Measurements from ENCODE around the gene LRP2. TPM values are rescaled to one million over a fixed set of nuclear protein-coding genes. Genes with fewer than 3 reads are reported as not detected.
A peak's percentile ranks its signal among the peaks of the same experiment; 100 is the strongest.

The LRP2 gene
- total RNA-seq, 2 donors from 2014 or later = 0.05 TPM; not detected in 1

DNA sequence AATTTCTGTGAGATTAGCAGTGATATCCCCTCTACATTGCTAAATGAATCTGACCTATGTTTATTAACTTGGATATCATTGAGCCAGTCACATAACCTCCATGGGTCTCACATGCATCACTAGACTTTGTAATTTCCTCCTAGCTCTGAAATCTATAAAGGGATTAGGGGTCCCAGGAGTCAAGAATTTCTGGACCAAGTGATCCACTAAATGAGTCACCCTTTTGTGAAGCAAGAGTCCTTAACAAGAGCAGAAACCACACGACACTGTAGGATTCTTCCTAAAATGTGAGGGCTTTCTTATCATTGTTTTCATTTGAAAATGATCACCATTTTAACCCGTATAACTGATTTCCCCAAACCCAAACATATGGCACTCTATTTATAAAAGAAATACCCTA is 202.6 kb downstream of the LRP2 start:
- DNase-seq = no peak
- intact Hi-C loops (cut with DNase I) = no loop called here
- no peaks in the 10 kb centered on the region for H3K9me3 ChIP-seq
- H3K27me3 ChIP-seq = no peaks in the 10 kb centered on the region
- H3K36me3 ChIP-seq = no peaks in the 10 kb centered on the region
- no peak overlapping the region for H3K9ac ChIP-seq (ENCODE audit: low read depth in 2 of 2, low read length in 2 of 2)
- H3K4me3 ChIP-seq = no peak overlapping the region
- H3K4me1 ChIP-seq = no peaks in the 10 kb centered on the region
- TF ChIP-seq, protein P1, sequence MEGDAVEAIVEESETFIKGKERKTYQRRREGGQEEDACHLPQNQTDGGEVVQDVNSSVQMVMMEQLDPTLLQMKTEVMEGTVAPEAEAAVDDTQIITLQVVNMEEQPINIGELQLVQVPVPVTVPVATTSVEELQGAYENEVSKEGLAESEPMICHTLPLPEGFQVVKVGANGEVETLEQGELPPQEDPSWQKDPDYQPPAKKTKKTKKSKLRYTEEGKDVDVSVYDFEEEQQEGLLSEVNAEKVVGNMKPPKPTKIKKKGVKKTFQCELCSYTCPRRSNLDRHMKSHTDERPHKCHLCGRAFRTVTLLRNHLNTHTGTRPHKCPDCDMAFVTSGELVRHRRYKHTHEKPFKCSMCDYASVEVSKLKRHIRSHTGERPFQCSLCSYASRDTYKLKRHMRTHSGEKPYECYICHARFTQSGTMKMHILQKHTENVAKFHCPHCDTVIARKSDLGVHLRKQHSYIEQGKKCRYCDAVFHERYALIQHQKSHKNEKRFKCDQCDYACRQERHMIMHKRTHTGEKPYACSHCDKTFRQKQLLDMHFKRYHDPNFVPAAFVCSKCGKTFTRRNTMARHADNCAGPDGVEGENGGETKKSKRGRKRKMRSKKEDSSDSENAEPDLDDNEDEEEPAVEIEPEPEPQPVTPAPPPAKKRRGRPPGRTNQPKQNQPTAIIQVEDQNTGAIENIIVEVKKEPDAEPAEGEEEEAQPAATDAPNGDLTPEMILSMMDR (IDR thresholded peaks at IDR 0.05) = no peak
- H3K27ac ChIP-seq = no peak overlapping the region

DNA sequence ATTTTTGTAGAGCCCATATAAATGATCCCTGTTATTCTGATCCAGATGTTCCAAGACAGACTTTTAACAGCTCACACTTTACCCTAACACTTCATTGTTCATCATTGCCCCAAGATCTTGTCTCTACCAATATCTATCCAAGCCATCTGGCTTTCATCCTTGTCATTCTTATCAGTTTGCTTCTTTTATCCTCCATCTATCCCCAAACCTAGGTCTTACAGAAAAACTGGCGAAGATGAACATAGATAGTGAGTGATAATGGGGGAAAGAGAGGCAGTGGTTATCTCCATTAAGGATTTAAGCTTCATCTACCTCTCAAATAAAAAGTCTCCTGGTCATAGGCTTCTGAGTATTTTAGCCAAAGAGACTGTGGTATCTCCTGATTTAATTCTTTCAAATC is 203.5 kb downstream of the LRP2 start:
- Histone ChIP-seq H3K9ac (ENCODE audit: low read depth in 2 of 2, low read length in 2 of 2) (no peak overlapping the region), H3K4me1 (no peaks in the 10 kb centered on the region), H3K27me3 (no peaks in the 10 kb centered on the region), H3K36me3 (no peaks in the 10 kb centered on the region), H3K9me3 (no peaks in the 10 kb centered on the region), H3K27ac (no peak overlapping the region), H3K4me3 (no peak overlapping the region)
- intact Hi-C loops (cut with DNase I) = no loop called here
- TF ChIP-seq, protein P1 (IDR thresholded peaks at IDR 0.05) = no peak
- DNase-seq = no peak

DNA sequence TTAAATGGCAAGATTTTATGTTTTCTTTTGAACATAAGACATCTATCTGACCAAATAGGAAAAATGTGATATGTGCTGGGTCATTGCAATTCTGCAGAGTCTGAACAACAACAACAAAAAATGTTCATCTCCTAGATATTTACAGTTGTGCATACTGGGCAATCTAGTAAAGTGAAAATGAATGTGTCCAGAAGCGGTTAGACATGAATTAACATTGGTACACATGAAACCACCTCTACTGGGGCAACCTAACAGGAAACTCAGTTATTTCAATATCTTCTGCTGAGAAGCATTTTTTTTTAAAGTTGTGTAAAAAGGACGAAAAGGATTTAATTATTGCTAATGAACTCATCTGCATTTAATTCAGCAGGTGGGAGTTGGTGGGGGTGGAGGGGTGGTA is 216.1 kb downstream of the LRP2 start:
- TF ChIP-seq, protein P1 (IDR thresholded peaks at IDR 0.05) = no peak
- no peak overlapping the region for H3K27ac ChIP-seq
- H3K4me3 ChIP-seq = no peak overlapping the region
- no peaks in the 10 kb centered on the region for H3K27me3 ChIP-seq
- no peak overlapping the region for H3K9ac ChIP-seq (ENCODE audit: low read depth in 2 of 2, low read length in 2 of 2)
- H3K9me3 ChIP-seq = no peaks in the 10 kb centered on the region
- intact Hi-C loops (cut with DNase I) = no loop called here
- H3K4me1 ChIP-seq = no peaks in the 10 kb centered on the region
- no peaks in the 10 kb centered on the region for H3K36me3 ChIP-seq
- no peak for DNase-seq

DNA sequence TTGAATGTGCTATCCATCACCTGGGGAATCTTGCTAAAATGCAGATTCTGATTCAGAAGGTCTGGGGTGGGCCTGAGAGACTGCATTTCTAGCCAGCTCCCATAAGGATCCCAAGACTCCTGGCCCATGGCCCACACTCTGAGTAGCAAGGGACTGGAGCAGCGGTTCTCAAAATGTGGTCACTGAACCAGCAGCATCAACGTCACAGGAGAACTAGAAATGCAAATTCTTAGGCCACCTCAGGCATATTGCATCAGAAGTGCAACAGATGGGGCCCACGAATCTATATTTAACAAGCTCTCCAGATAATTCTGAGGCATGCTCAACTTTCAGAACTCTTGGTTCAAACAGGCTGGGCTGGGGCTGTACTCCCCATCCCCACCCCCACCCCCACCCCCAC is 218.3 kb downstream of the LRP2 start:
- Histone ChIP-seq H3K36me3 (no peaks in the 10 kb centered on the region), H3K4me3 (no peak overlapping the region), H3K9me3 (no peaks in the 10 kb centered on the region), H3K27me3 (no peaks in the 10 kb centered on the region), H3K4me1 (no peaks in the 10 kb centered on the region), H3K9ac (ENCODE audit: low read depth in 2 of 2, low read length in 2 of 2) (no peak overlapping the region), H3K27ac (no peak overlapping the region)
- TF ChIP-seq, protein P1 (IDR thresholded peaks at IDR 0.05) = no peak
- intact Hi-C loops (cut with DNase I) = loop anchor here (5.0 kb wide), 2 partner anchors 37 to 192 kb away; no protein-coding TSS in a partner anchor
- DNase-seq = no peak

DNA sequence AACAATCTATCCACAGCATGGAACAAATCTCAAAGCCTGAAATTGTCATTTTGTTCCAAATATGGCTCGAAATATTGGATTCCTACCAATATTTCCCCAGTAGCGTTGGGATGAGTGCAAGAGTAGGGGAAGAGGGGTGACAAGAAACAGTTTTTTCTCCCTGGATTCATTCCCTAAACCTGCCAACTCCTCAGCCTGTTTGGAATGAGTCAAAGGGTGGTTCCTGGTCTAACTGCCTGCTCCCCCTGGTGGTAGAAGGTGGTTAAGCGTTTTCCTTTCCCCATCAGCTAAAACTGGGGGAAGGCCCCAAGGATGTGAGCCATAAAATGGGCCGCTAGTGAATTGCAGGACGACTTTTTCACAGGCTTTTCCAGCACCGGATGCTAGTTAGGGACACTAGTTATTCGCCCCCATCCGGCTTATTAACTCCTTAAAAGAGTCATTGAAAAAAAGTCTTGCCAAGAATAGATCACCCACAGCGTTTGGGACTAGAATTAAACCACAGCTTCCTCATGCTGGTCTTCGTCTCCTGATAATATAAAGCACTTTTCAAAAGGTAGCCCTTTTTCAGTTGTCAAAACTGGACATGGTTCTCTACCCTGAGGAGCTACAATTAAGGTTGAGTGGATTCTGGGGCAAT is 220.5 kb downstream of the LRP2 start:
- Histone ChIP-seq H3K36me3 (no peaks in the 10 kb centered on the region), H3K4me1 (no peaks in the 10 kb centered on the region), H3K27ac (no peak overlapping the region), H3K27me3 (no peaks in the 10 kb centered on the region), H3K9ac (ENCODE audit: low read depth in 2 of 2, low read length in 2 of 2) (no peak overlapping the region), H3K4me3 (no peak overlapping the region), H3K9me3 (no peaks in the 10 kb centered on the region)
- TF ChIP-seq, protein P1 (IDR thresholded peaks at IDR 0.05) = peak; percentile 77
- intact Hi-C loops (cut with DNase I) = loop anchor here (5.0 kb wide), 2 partner anchors 35 to 190 kb away; no protein-coding TSS in a partner anchor
- peak; percentile 75 for DNase-seq
